ENCODE results near the gene NUDCD3. TPM values are rescaled to one million over a fixed set of nuclear protein-coding genes. Genes with fewer than 3 reads are reported as not detected.

NUDCD3 gene
- total and polyA plus RNA-seq, 2 of the 8 experiments (the other 6 are each of a cell fraction or from before 2014, with no cell fraction given), result 35.2 to 93.7 TPM

- FAIRE-seq (no peak), DNase-seq (ENCODE audit: low read depth in 1 of 2, low spot score in 2 of 2) (peak in 1 of 2 experiments; percentile 10)
- Histone ChIP-seq H3K9me3 (ENCODE audit: insufficient read depth in 2 of 2, low read depth in 1 of 2, low read length in 1 of 2) (no peaks in the 10 kb centered on the region), H2BK15ac (ENCODE audit: low read length) (no peak overlapping the region), H2AFZ (ENCODE audit: low read length) (no peak overlapping the region), H3K4me3 (ENCODE audit: extremely low read depth in 1 of 4, insufficient read depth in 2 of 4, low read depth in 3 of 4, low read length in 4 of 4) (no peak overlapping the region), H3K79me2 (ENCODE audit: control insufficient read depth in 1 of 2, insufficient read depth in 2 of 2, low read length in 2 of 2) (no peaks in the 10 kb centered on the region), H4K8ac (ENCODE audit: extremely low read depth, insufficient read depth, low read length) (no peak overlapping the region), H3K4me1 (replicated peaks in 1 of 4; ENCODE audit: control insufficient read depth in 3 of 4, insufficient read depth in 4 of 4, low read length in 3 of 4) (no peaks in the 10 kb centered on the region; a peak in 2 of 7 replicates), H2BK5ac (ENCODE audit: low read depth, low read length) (no peak overlapping the region), H2BK12ac (ENCODE audit: low read depth, low read length) (no peak overlapping the region), H4K20me1 (replicated peaks in 1 of 2; ENCODE audit: control insufficient read depth in 1 of 2, insufficient read depth in 2 of 2, low read length in 2 of 2) (peaks cover 0 to 11% of the 10 kb centered on the region in 2 experiments), H2BK120ac (replicated peaks; ENCODE audit: low read depth, low read length) (no peak overlapping the region), H4K5ac (ENCODE audit: insufficient read length, low read depth, low read length) (no peak overlapping the region), H3K27ac (ENCODE audit: low read depth, low read length) (no peak overlapping the region), H3K18ac (ENCODE audit: extremely low read depth, low read length) (no peak overlapping the region), H3K56ac (replicated peaks; ENCODE audit: insufficient read length, low read depth, low read length) (no peak overlapping the region), H3K14ac (ENCODE audit: insufficient read length) (no peak overlapping the region), H3K27me3 (replicated peaks in 1 of 4; ENCODE audit: control insufficient read depth in 3 of 4, extremely low read depth in 1 of 4, insufficient read depth in 3 of 4, low read length in 3 of 4) (no peaks in the 10 kb centered on the region), H3K23me2 (ENCODE audit: low read depth, low read length) (no peaks in the 10 kb centered on the region), H3K36me3 (ENCODE audit: control insufficient read depth in 2 of 4, insufficient read depth in 4 of 4, low read length in 3 of 4) (peaks cover 0 to 9% (median 3%) of the 10 kb centered on the region in 4 experiments; a peak in 4 of 8 replicates), H2BK20ac (ENCODE audit: low read length) (no peak overlapping the region), H3K23ac (ENCODE audit: insufficient read length) (no peak overlapping the region), H3K4ac (replicated peaks; ENCODE audit: insufficient read length, low read depth, low read length) (no peak overlapping the region), H3K9ac (replicated peaks in 1 of 4; ENCODE audit: extremely low read depth in 1 of 4, low read depth in 3 of 4, low read length in 3 of 4) (no peak overlapping the region), H3K79me1 (ENCODE audit: low read depth, low read length) (peaks cover 3% of the 10 kb centered on the region; the same call in 1 of the 2 replicates), H3K4me2 (ENCODE audit: insufficient read depth in 1 of 2, low read depth in 2 of 2, low read length in 2 of 2) (no peak overlapping the region), H2AK5ac (ENCODE audit: low read depth, low read length) (no peak overlapping the region), H4K91ac (replicated peaks; ENCODE audit: insufficient read length, low read length) (no peak overlapping the region)
- POLR2A ChIA-PET (ENCODE audit: partially characterized antibody), result no interaction called here
- CTCF ChIA-PET (ENCODE audit: partially characterized antibody), result no interaction called here
- WGBS, 2 experiments (ENCODE audit: extremely low coverage in 1 of 2, insufficient coverage in 1 of 2, insufficient read length in 1 of 2, insufficient replicate concordance in 2 of 2, low coverage in 1 of 2, low lambda C conversion rate in 2 of 2, missing lambda C conversion rate in 1 of 2), result 94% methylated on average over 2 of the region's 2 CpGs; no CpG with 5 or more reads in 1 of the 2 experiments
- TF ChIP-seq SP4 (IDR thresholded peaks at IDR 0.05; ENCODE audit: low read length) (no peak), GABPA (IDR thresholded peaks at IDR 0.05; ENCODE audit: borderline replicate concordance, insufficient read depth, low read length) (no peak), GTF2F1 (IDR thresholded peaks at IDR 0.05; ENCODE audit: borderline replicate concordance, low read depth, low read length) (no peak), BRCA1 (IDR thresholded peaks at IDR 0.05; ENCODE audit: low read depth, low read length) (no peak), BACH1 (IDR thresholded peaks at IDR 0.05; ENCODE audit: low read length) (no peak), JUND (IDR thresholded peaks at IDR 0.05; ENCODE audit: low read length) (no peak), YY1 (IDR thresholded peaks at IDR 0.05; ENCODE audit: low read depth, low read length) (no peak), EGR1 (IDR thresholded peaks at IDR 0.05; ENCODE audit: borderline replicate concordance, low read depth, low read length) (no peak), TBP (IDR thresholded peaks at IDR 0.05; ENCODE audit: low read depth, low read length) (no peak), MAFK (IDR thresholded peaks at IDR 0.05; ENCODE audit: low read depth, low read length) (no peak)
- TF ChIP-seq, protein P1, sequence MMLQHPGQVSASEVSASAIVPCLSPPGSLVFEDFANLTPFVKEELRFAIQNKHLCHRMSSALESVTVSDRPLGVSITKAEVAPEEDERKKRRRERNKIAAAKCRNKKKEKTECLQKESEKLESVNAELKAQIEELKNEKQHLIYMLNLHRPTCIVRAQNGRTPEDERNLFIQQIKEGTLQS (IDR thresholded peaks at IDR 0.05; ENCODE audit: insufficient read depth, low read depth, low read length), result no peak
- TF ChIP-seq, protein P2, sequence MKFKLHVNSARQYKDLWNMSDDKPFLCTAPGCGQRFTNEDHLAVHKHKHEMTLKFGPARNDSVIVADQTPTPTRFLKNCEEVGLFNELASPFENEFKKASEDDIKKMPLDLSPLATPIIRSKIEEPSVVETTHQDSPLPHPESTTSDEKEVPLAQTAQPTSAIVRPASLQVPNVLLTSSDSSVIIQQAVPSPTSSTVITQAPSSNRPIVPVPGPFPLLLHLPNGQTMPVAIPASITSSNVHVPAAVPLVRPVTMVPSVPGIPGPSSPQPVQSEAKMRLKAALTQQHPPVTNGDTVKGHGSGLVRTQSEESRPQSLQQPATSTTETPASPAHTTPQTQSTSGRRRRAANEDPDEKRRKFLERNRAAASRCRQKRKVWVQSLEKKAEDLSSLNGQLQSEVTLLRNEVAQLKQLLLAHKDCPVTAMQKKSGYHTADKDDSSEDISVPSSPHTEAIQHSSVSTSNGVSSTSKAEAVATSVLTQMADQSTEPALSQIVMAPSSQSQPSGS (IDR thresholded peaks at IDR 0.05; ENCODE audit: low read length), result no peak
Observed at GRCh38 chr7:44394636-44395035, 95.8 kb downstream of the NUDCD3 start.

Data from H1 (cell line).